Measurements from ENCODE around the gene DCHS1. TPM values are rescaled to one million over a fixed set of nuclear protein-coding genes. Genes with fewer than 3 reads are reported as not detected.

DCHS1 gene
- total and polyA plus RNA-seq, 9 of the 15 experiments (the other 6 are each of a cell fraction or from before 2014, with no cell fraction given): 0.04 to 0.49 (median 0.14) TPM; not detected in 2

GRCh38 chr11:6609502-6610015 is 46.0 kb downstream of the DCHS1 start:
- POLR2A ChIA-PET: interaction anchor here (1.8 kb wide), 1 partner anchor 9 kb away, joined by 11 read pairs; the partner anchor contains the start of gene TPP1
- H3K27ac ChIP-seq (ENCODE audit: extremely low read depth, low read depth, low read length): no peak overlapping the region
- H3K4me2 ChIP-seq (ENCODE audit: insufficient read depth, low read length): no peak overlapping the region
- intact Hi-C loops (cut with micrococcal nuclease): no loop called here
- no peaks in the 10 kb centered on the region for H3K9me1 ChIP-seq (ENCODE audit: control insufficient read depth, insufficient read depth, low read length)
- TF ChIP-seq POLR2A (conservative IDR thresholded peaks at IDR 0.05): peak; percentile 4; the same call in 1 of the 2 replicates
- TF ChIP-seq NFATC3 (IDR thresholded peaks at IDR 0.05): no peak
- TF ChIP-seq ZNF3 (CRISPR knock-in tag; IDR thresholded peaks at IDR 0.05): no peak
- no peak for TF ChIP-seq NR4A1 (CRISPR knock-in tag; IDR thresholded peaks at IDR 0.05)
- no peak for TF ChIP-seq NR4A1 (tag; IDR thresholded peaks at IDR 0.05)
- TF ChIP-seq MECOM (CRISPR knock-in tag; IDR thresholded peaks at IDR 0.05): no peak
- no peak for TF ChIP-seq SNAPC5 (CRISPR knock-in tag; IDR thresholded peaks at IDR 0.05)
- TF ChIP-seq STAT6 (CRISPR knock-in tag; IDR thresholded peaks at IDR 0.05): no peak
- TF ChIP-seq PML (IDR thresholded peaks at IDR 0.05; ENCODE audit: low read length): 0 out of 2 replicates have a peak, but pooled peaks have one; percentile 22
- TF ChIP-seq SP1 (CRISPR knock-in tag; IDR thresholded peaks at IDR 0.05): 0 out of 2 replicates have a peak, but pooled peaks have one; percentile 27
- peak; percentile 77 for TF ChIP-seq POLR2AphosphoS2 (IDR thresholded peaks at IDR 0.05; ENCODE audit: low read length)
- TF ChIP-seq TRIM25 (IDR thresholded peaks at IDR 0.05; ENCODE audit: borderline replicate concordance): no peak
- no peak for TF ChIP-seq THAP12 (CRISPR knock-in tag; IDR thresholded peaks at IDR 0.05)
- no peak for TF ChIP-seq DNMT1 (IDR thresholded peaks at IDR 0.05)
- no peak for TF ChIP-seq ZNF444 (CRISPR knock-in tag; IDR thresholded peaks at IDR 0.05)
- H3K27me3 ChIP-seq (ENCODE audit: control insufficient read depth in 2 of 2, insufficient read depth in 2 of 2, low read length in 2 of 2): no peaks in the 10 kb centered on the region
- no peaks in the 10 kb centered on the region for H4K20me1 ChIP-seq (replicated peaks; ENCODE audit: control insufficient read depth, insufficient read depth, low read length)
- no peak for DNase-seq (ENCODE audit: extremely low read depth in 1 of 4, low spot score in 3 of 4)
- H3K9ac ChIP-seq (ENCODE audit: insufficient read depth in 1 of 2, low read depth in 2 of 2, low read length in 2 of 2): peak overlapping the region in 1 of 2 experiments; percentile 10; a peak in 1 of 4 replicates
- 79% methylated on average over 8 of the region's 8 CpGs for WGBS (ENCODE audit: insufficient coverage, low coverage, missing lambda C conversion rate)
- H3K4me3 ChIP-seq: no peak overlapping the region
- H3K36me3 ChIP-seq (ENCODE audit: control insufficient read depth, insufficient read depth, low read length): peaks cover 55% of the 10 kb centered on the region
- peaks cover 33% of the 10 kb centered on the region in 2 experiments for H3K4me1 ChIP-seq (replicated peaks in 1 of 2; ENCODE audit: control insufficient read depth in 2 of 2, insufficient read depth in 2 of 2, low read length in 2 of 2)
- H2AFZ ChIP-seq (ENCODE audit: low read depth, low read length): no peak overlapping the region
- H3K79me2 ChIP-seq (ENCODE audit: control insufficient read depth, insufficient read depth, low read length): peaks cover 52% of the 10 kb centered on the region
- CTCF ChIA-PET (ENCODE audit: low intra/inter-chr PET ratio): no interaction called here
- BruUV-seq (replicated peaks): no TSS peak
- FAIRE-seq: no peak
- no peak for ATAC-seq
- in situ Hi-C loops (cut with MboI): loop anchor here (5.0 kb wide), 1 partner anchor 77 kb away; no protein-coding TSS in a partner anchor
- H3K9me3 ChIP-seq (replicated peaks; ENCODE audit: control insufficient read depth, insufficient read depth, low read depth, low read length): no peaks in the 10 kb centered on the region

Data from K562 (cell line).